K562 (cell line): ENCODE data around the gene EMID1. TPM values are rescaled to one million over a fixed set of nuclear protein-coding genes. Genes with fewer than 3 reads are reported as not detected.
A peak's percentile ranks its signal among the peaks of the same experiment; 100 is the strongest.

Experiments used
- IFI16 ChIP-seq: fragments of 250-450 bp; sonication (Bioruptor Pico); IDR thresholded peaks from 2 replicates; pipeline ENCODE4 v2.1.2; 2022; ENCODE audit warnings: mild to moderate bottlenecking, inconsistent platforms
- POLR2G ChIP-seq: fragments of 200-400 bp; formaldehyde crosslinking; IDR thresholded peaks from 2 replicates; pipeline ENCODE4 v1.6.1; 2017; ENCODE audit warnings: low read depth, mild to moderate bottlenecking, antibody characterized with exemption, low read length, moderate library complexity
- ZNF316 ChIP-seq: fragments of 450-650 bp; IDR thresholded peaks from 2 replicates; pipeline ENCODE4 v1.6.1; 2016
- polyA plus RNA-seq, 8 experiments: library from polyadenylated mRNA; depleted of rRNA in 4 of 8; stranded (reverse) in 5 of 8; unstranded in 3 of 8; fragments of >200 nt; fragmentation: Nextera tagmentation in 2 of 8; fragmentation: Illumina TruSeq in 1 of 8; extraction: Ambion mirVana in 2 of 8; extraction: Trizol in 1 of 8; gene quantifications; 2 replicates each; pipeline versions ENCODE4 v1.2.1 to v1.2.3, GENCODE V29; 2011 to 2014; ENCODE audit warnings: inconsistent platforms in 1 of 8, missing spikeins in 1 of 8
- total RNA-seq, 7 experiments: library from RNA; depleted of rRNA in 6 of 7; stranded (reverse); fragments of >200 nt in 6 of 7; fragmentation: Illumina TruSeq in 2 of 7; extraction: Trizol in 2 of 7; gene quantifications; 2 replicates each; pipeline versions ENCODE4 v1.2.1 to v1.2.3, GENCODE V29; 2011 to 2021; ENCODE audit warnings: low replicate concordance in 1 of 7
- TF ChIP-seq, protein P1 (sequence below): fragments of 450-650 bp; IDR thresholded peaks from 2 replicates; pipeline ENCODE4 v1.7.1; 2018; ENCODE audit warnings: mild to moderate bottlenecking, low read depth; ENCODE audit not compliant: partially characterized antibody
- TF ChIP-seq, protein P2 (sequence below): fragments of 150-350 bp; IDR thresholded peaks from 2 replicates; pipeline ENCODE4 v1.6.1; 2014; ENCODE audit warnings: low read depth, mild to moderate bottlenecking, low read length, borderline replicate concordance
- TF ChIP-seq, protein P3 (sequence below): sonication (generic); formaldehyde crosslinking; IDR thresholded peaks from 2 replicates; pipeline ENCODE4 v1.8.1; 2023; ENCODE audit warnings: mild to moderate bottlenecking, missing genetic modification reagents
- TF ChIP-seq, protein P4 (sequence below): sonication (generic); formaldehyde crosslinking; IDR thresholded peaks from 2 replicates; pipeline ENCODE4 v1.8.0; 2023; ENCODE audit warnings: mild to moderate bottlenecking, missing genetic modification reagents
- TF ChIP-seq, protein P5 (sequence below): sonication (generic); formaldehyde crosslinking; IDR thresholded peaks from 2 replicates; pipeline ENCODE4 v1.8.0; 2022; ENCODE audit warnings: missing genetic modification reagents, mild to moderate bottlenecking, moderate library complexity, borderline replicate concordance

The EMID1 gene
- total and polyA plus RNA-seq, 9 of the 15 experiments (the other 6 are each of a cell fraction or from before 2014, with no cell fraction given), result 0.15 to 7.2 (median 2.7) TPM

DNA sequence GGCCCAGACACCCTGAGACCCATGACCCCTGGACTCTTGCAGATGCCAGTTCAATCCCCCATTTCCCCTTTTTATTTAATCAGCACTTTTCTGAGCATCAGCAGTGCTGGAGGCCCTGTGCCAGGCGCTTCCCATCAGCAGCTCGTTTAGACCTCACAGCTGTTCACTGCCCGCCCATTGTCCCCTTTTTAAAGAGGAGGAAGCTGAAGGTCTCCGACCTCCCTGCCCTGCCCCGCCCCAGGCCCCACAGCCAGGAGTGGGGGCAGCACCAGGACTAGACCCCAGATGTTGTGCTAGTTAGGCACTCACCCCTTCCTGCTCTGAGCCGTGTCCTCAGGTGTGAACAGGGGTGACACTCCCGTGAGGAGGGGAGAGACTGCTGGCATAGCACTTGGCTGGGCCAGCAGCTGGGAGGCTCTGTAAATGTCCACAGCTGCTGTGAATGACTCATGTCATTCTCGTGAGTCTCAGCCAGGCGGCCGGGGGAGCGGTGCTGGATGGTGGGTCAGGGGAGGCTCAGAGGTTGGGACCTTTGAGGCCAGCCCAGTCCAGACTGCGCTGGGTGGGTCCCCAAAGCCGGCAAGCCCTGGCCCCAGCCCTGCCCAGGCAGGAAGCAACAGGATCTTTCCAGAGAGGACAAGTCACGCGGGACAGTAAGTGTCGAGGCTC is 19.9 kb downstream of the EMID1 start (continued):
- TF ChIP-seq, protein P1, sequence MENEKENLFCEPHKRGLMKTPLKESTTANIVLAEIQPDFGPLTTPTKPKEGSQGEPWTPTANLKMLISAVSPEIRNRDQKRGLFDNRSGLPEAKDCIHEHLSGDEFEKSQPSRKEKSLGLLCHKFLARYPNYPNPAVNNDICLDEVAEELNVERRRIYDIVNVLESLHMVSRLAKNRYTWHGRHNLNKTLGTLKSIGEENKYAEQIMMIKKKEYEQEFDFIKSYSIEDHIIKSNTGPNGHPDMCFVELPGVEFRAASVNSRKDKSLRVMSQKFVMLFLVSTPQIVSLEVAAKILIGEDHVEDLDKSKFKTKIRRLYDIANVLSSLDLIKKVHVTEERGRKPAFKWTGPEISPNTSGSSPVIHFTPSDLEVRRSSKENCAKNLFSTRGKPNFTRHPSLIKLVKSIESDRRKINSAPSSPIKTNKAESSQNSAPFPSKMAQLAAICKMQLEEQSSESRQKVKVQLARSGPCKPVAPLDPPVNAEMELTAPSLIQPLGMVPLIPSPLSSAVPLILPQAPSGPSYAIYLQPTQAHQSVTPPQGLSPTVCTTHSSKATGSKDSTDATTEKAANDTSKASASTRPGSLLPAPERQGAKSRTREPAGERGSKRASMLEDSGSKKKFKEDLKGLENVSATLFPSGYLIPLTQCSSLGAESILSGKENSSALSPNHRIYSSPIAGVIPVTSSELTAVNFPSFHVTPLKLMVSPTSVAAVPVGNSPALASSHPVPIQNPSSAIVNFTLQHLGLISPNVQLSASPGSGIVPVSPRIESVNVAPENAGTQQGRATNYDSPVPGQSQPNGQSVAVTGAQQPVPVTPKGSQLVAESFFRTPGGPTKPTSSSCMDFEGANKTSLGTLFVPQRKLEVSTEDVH, result no peak
- no peak for TF ChIP-seq IFI16 (CRISPR knock-in tag)
- TF ChIP-seq, protein P2, sequence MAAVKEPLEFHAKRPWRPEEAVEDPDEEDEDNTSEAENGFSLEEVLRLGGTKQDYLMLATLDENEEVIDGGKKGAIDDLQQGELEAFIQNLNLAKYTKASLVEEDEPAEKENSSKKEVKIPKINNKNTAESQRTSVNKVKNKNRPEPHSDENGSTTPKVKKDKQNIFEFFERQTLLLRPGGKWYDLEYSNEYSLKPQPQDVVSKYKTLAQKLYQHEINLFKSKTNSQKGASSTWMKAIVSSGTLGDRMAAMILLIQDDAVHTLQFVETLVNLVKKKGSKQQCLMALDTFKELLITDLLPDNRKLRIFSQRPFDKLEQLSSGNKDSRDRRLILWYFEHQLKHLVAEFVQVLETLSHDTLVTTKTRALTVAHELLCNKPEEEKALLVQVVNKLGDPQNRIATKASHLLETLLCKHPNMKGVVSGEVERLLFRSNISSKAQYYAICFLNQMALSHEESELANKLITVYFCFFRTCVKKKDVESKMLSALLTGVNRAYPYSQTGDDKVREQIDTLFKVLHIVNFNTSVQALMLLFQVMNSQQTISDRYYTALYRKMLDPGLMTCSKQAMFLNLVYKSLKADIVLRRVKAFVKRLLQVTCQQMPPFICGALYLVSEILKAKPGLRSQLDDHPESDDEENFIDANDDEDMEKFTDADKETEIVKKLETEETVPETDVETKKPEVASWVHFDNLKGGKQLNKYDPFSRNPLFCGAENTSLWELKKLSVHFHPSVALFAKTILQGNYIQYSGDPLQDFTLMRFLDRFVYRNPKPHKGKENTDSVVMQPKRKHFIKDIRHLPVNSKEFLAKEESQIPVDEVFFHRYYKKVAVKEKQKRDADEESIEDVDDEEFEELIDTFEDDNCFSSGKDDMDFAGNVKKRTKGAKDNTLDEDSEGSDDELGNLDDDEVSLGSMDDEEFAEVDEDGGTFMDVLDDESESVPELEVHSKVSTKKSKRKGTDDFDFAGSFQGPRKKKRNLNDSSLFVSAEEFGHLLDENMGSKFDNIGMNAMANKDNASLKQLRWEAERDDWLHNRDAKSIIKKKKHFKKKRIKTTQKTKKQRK, result no peak
- TF ChIP-seq ZNF316, result 0 out of 2 replicates have a peak, but pooled peaks have one; percentile 6
- TF ChIP-seq, protein P3, sequence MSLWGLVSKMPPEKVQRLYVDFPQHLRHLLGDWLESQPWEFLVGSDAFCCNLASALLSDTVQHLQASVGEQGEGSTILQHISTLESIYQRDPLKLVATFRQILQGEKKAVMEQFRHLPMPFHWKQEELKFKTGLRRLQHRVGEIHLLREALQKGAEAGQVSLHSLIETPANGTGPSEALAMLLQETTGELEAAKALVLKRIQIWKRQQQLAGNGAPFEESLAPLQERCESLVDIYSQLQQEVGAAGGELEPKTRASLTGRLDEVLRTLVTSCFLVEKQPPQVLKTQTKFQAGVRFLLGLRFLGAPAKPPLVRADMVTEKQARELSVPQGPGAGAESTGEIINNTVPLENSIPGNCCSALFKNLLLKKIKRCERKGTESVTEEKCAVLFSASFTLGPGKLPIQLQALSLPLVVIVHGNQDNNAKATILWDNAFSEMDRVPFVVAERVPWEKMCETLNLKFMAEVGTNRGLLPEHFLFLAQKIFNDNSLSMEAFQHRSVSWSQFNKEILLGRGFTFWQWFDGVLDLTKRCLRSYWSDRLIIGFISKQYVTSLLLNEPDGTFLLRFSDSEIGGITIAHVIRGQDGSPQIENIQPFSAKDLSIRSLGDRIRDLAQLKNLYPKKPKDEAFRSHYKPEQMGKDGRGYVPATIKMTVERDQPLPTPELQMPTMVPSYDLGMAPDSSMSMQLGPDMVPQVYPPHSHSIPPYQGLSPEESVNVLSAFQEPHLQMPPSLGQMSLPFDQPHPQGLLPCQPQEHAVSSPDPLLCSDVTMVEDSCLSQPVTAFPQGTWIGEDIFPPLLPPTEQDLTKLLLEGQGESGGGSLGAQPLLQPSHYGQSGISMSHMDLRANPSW (CRISPR knock-in tag), result no peak
- TF ChIP-seq, protein P4, sequence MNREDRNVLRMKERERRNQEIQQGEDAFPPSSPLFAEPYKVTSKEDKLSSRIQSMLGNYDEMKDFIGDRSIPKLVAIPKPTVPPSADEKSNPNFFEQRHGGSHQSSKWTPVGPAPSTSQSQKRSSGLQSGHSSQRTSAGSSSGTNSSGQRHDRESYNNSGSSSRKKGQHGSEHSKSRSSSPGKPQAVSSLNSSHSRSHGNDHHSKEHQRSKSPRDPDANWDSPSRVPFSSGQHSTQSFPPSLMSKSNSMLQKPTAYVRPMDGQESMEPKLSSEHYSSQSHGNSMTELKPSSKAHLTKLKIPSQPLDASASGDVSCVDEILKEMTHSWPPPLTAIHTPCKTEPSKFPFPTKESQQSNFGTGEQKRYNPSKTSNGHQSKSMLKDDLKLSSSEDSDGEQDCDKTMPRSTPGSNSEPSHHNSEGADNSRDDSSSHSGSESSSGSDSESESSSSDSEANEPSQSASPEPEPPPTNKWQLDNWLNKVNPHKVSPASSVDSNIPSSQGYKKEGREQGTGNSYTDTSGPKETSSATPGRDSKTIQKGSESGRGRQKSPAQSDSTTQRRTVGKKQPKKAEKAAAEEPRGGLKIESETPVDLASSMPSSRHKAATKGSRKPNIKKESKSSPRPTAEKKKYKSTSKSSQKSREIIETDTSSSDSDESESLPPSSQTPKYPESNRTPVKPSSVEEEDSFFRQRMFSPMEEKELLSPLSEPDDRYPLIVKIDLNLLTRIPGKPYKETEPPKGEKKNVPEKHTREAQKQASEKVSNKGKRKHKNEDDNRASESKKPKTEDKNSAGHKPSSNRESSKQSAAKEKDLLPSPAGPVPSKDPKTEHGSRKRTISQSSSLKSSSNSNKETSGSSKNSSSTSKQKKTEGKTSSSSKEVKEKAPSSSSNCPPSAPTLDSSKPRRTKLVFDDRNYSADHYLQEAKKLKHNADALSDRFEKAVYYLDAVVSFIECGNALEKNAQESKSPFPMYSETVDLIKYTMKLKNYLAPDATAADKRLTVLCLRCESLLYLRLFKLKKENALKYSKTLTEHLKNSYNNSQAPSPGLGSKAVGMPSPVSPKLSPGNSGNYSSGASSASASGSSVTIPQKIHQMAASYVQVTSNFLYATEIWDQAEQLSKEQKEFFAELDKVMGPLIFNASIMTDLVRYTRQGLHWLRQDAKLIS (CRISPR knock-in tag), result no peak
- peak; percentile 36 for TF ChIP-seq POLR2G
- TF ChIP-seq, protein P5, sequence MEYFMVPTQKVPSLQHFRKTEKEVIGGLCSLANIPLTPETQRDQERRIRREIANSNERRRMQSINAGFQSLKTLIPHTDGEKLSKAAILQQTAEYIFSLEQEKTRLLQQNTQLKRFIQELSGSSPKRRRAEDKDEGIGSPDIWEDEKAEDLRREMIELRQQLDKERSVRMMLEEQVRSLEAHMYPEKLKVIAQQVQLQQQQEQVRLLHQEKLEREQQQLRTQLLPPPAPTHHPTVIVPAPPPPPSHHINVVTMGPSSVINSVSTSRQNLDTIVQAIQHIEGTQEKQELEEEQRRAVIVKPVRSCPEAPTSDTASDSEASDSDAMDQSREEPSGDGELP, result peak; percentile 26; the same call in 1 of the 2 replicates
- TF ChIP-seq, all 486 proteins: peak for 4
